ENCODE data around the gene KCNH5.
A peak's percentile ranks its signal among the peaks of the same experiment; 100 is the strongest.

KCNH5 gene

GRCh38 chr14:63012171-63012570, 33.1 kb downstream of the KCNH5 start:
- no peak overlapping the region for H3K4me3 ChIP-seq (ENCODE audit: low read depth, low read length)

GRCh38 chr14:63011623-63012022, 33.6 kb downstream of the KCNH5 start:
- no peak overlapping the region for H3K4me3 ChIP-seq (ENCODE audit: low read depth, low read length)
- DNase-seq (ENCODE audit: low read depth): no peak

More at GRCh38 chr14:63012171-63012570, 33.1 kb downstream of the KCNH5 start:
- DNase-seq (ENCODE audit: low read depth): no peak

DNA sequence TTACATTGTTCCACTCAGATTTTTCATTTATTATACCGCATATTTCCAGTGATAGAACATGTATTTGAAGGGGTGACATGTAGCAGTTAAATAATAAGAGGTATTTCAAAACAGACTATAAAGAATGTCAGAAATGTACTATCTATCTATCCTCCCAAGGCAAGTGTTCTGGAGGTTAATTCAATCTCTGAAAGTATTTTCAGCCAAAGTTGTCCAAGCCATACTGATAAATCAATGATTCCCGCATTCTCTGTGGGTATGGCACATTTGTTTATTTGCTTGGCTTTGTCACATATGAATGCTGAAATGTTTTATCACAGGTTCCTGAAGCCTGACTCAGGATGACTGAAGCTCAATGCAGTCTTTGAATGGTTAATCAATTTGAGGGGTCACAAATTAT, 35.8 kb downstream of the KCNH5 start:
- no peak overlapping the region for H3K4me3 ChIP-seq (ENCODE audit: low read depth, low read length)

DNA sequence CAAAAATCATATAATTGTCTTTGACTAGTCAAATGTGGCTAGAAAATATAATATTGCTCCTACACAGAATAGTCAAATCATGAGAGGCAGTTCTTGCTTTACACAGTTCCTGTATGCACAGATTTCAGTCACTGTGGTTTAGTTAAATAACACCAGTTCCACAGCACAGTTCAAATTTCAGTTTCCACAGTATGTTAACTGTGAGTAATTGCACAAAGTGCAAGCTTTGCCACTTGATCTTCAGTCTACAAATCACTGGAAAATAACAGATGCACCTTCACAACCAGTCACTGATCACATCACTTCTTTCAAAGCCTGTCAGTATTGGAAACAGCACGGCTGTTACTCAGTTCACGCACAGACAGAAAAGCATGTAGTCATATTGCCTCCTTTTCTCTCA, 38.7 kb downstream of the KCNH5 start:
- DNase-seq (ENCODE audit: low read depth): no peak
- no peak overlapping the region for H3K4me3 ChIP-seq (ENCODE audit: low read depth, low read length)

More for the DNA sequence above, 35.8 kb downstream of the KCNH5 start:
- no peak for DNase-seq (ENCODE audit: low read depth)

DNA sequence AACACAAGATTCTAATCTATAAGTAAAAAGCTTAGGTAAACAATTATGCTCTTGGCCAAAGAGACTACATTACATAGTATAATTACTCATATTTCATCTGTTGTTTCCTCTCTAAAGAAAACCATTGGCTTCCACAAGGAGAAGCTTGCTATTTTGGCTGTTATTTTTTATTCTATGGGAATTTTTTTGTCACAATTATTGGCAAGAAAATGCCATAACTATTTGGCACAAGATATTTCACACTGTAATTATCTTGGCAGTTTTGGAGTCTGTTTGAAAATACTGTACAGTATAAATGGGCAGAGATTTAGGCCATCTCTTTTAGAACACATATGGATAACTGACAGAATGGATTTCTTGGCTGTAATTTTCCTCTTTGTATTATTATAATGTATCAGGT, 51.2 kb downstream of the KCNH5 start:
- no peak overlapping the region for H3K4me3 ChIP-seq (ENCODE audit: low read depth, low read length)
- DNase-seq (ENCODE audit: low read depth): no peak

GRCh38 chr14:62988967-62989366, 56.3 kb downstream of the KCNH5 start:
- no peak overlapping the region for H3K4me3 ChIP-seq (ENCODE audit: low read depth, low read length)
- no peak for DNase-seq (ENCODE audit: low read depth)

DNA sequence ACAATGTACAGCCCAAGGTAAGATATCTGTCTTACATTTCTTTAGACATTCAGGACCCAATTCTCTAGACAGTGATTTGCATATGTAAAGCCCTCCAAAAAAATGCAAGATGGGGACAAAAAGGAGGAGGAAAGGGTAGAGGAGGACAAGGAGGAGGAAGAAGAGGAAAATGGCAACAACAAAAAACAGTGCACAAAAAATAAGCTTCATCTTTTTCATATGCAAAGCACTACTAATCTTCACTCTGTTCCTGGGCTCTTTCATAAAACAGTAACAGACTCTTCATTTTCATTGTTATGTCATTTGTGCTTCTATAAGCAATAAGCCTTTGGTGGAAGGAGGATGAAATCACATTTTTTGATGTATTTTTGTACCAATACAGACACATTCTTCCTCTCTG, 61.4 kb downstream of the KCNH5 start:
- DNase-seq (ENCODE audit: low read depth): no peak
- no peak overlapping the region for H3K4me3 ChIP-seq (ENCODE audit: low read depth, low read length)

DNA sequence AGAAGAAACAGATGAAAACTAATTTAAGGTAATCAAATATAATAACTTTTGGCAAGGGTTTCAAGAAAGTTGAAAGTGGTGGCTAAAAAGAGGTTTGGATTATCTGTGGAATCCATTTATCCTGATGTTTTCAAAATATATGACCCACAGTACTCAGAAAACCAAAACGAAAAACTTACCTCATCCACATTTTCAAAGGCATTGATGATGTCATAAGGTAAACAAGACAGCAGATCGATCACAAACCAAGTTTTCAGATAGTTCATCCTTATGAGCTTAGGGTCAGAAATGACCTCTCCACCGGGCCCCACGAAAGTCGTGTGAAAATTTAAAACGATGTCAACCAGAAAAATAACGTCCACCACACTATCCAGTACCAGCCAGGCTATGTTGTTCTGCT, 64.6 kb downstream of the KCNH5 start:
- no peak overlapping the region for H3K4me3 ChIP-seq (ENCODE audit: low read depth, low read length)
- no peak for DNase-seq (ENCODE audit: low read depth)

DNA sequence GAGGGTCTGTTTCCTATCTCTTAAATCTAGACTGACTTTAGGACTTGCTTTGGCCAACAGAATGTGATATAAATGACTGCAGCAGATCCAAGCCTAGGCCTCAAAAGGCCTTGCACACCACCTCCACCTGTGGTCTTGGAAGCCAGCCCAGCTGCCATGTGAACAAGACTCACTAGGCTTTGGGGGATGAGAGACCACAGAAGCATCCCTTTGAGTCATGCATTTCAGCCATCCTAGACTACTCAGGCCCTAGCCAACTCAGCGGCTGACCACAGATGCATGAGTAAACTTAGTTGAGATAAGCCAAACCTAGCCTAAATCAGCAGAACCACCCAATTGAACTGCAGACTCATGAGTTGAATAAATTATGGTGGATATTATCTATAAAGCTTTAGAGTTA, 87.7 kb downstream of the KCNH5 start:
- H3K4me3 ChIP-seq (ENCODE audit: low read depth, low read length): no peak overlapping the region
- peak; percentile 71 for DNase-seq (ENCODE audit: low read depth)

- no peak for DNase-seq (ENCODE audit: low read depth)
- no peak overlapping the region for H3K4me3 ChIP-seq (ENCODE audit: low read depth, low read length)
Measured at GRCh38 chr14:62956413-62956812, 88.8 kb downstream of the KCNH5 start.

DNA sequence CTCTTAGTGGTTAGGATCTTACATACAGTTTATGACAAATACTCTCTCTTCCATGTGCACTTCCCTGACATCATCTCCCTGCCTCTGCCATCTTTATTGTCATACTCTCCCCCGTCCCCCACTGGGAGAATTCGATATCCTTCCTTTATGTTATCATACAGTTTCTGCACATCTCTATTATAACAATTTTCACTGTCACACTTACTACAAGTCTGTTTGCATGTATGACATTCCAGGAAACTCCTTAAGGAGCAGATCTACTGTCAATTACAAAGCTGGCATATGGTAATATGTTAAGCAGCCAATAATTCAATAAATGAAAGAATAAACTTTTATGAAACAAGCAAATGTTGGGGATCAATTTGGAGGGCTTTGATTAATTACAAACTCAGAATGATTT, 91.1 kb downstream of the KCNH5 start:
- no peak overlapping the region for H3K4me3 ChIP-seq (ENCODE audit: low read depth, low read length)
- no peak for DNase-seq (ENCODE audit: low read depth)

DNA sequence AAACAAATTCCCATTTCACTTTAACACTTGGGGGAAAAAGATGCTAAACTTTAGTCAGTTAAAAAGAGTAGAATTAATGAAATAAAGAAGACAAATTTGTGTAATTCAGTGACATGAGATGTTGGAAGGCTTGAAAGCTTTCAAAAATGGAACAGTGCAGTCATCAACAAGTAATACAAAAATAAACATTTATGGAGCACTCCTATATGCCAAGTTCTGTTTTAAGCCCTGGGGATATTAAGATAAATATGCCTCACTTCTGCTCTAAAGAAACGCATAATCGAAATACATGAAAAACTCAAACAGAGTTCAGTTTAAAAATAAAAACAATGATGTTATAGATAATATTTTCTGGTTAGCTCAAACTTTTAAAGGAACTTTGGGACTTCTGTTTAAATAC, 93.0 kb downstream of the KCNH5 start:
- no peak overlapping the region for H3K4me3 ChIP-seq (ENCODE audit: low read depth, low read length)

DNA sequence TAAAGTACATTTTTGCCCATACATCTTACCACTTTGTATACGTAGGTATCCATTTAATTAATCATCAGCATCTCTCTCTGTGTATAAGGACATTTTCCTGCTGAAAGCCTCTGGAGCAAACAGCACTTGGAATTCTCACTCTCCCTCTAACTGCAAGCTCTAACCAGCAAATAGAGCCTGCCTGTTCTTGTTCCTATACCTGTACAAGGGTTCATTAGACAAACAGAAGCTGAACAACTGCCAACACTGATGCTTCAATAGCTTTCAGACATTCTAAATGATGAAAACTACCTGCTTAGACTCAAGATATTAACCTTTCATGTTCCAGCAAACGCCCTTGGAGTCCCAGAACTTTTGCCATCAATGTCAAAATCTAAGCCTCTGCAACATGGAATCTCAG, 98.0 kb downstream of the KCNH5 start:
- DNase-seq (ENCODE audit: low read depth): no peak
- no peak overlapping the region for H3K4me3 ChIP-seq (ENCODE audit: low read depth, low read length)

More for the DNA sequence above, 93.0 kb downstream of the KCNH5 start:
- no peak for DNase-seq (ENCODE audit: low read depth)

GRCh38 chr14:62946221-62946620, 99.0 kb downstream of the KCNH5 start:
- H3K4me3 ChIP-seq (ENCODE audit: low read depth, low read length): no peak overlapping the region
- no peak for DNase-seq (ENCODE audit: low read depth)

DNA sequence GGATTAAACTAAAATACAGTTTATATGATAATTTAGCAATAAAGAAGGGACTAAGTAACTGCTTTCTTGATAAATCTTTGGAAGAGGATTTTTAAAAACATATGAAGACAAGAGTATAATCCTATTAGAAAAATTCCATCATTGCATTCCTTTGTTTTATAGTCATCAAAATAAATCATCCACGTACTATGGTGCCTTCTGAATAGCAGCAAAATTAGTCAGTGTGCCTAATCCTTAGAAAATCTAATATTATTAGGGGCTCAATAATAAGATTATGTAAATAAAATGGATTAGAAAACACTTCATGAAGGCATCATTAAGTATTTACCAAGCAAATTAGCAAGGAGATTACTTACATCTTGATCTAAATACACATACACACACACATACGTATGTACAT, 102.1 kb downstream of the KCNH5 start:
- no peak overlapping the region for H3K4me3 ChIP-seq (ENCODE audit: low read depth, low read length)
- DNase-seq (ENCODE audit: low read depth): no peak

- no peak overlapping the region for H3K4me3 ChIP-seq (ENCODE audit: low read depth, low read length)
- DNase-seq (ENCODE audit: low read depth): no peak
Measured at GRCh38 chr14:62939970-62940369, 105.3 kb downstream of the KCNH5 start.

GRCh38 chr14:62938778-62939177, 106.5 kb downstream of the KCNH5 start:
- no peak overlapping the region for H3K4me3 ChIP-seq (ENCODE audit: low read depth, low read length)
- DNase-seq (ENCODE audit: low read depth): no peak

- DNase-seq (ENCODE audit: low read depth): no peak
- no peak overlapping the region for H3K4me3 ChIP-seq (ENCODE audit: low read depth, low read length)
Measured at GRCh38 chr14:62934439-62934838, 110.8 kb downstream of the KCNH5 start.

DNA sequence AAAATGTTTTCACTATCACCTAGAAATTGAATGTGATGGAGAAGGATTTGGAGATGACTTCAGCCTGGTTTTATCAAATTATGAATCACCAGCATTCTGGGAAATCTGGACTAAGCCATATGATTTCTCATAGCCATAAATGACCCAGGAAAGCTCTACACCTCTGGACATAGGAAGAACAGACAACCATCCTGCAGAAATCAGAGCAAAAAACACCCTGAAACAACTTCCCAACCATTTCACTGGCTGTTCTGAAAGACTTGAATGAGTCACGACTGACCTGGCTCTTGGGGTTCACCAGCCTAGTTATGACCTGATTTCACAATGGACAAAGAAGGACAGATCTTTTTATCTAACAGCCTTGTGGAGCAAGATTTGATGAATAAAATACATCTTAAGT, 123.8 kb downstream of the KCNH5 start:
- DNase-seq (ENCODE audit: low read depth): no peak

GRCh38 chr14:62916551-62916950, 128.7 kb downstream of the KCNH5 start:
- no peak for DNase-seq (ENCODE audit: low read depth)
- no peak overlapping the region for H3K4me3 ChIP-seq (ENCODE audit: low read depth, low read length)

More for the DNA sequence above, 123.8 kb downstream of the KCNH5 start:
- no peak overlapping the region for H3K4me3 ChIP-seq (ENCODE audit: low read depth, low read length)

- no peak for DNase-seq (ENCODE audit: low read depth)
- H3K4me3 ChIP-seq (ENCODE audit: low read depth, low read length): no peak overlapping the region
Measured at GRCh38 chr14:62914873-62915272, 130.4 kb downstream of the KCNH5 start.

- H3K4me3 ChIP-seq (ENCODE audit: low read depth, low read length): no peak overlapping the region
- peak; percentile 1 for DNase-seq (ENCODE audit: low read depth)
Measured at GRCh38 chr14:62914025-62914424, 131.2 kb downstream of the KCNH5 start.
